Measurements from ENCODE around the gene ATF6. TPM values are rescaled to one million over a fixed set of nuclear protein-coding genes. Genes with fewer than 3 reads are reported as not detected.

The ATF6 gene
- total and polyA plus RNA-seq, 2 of the 4 experiments (the other 2 are of a cell fraction): 12.2 to 17.6 TPM

- H3K9ac ChIP-seq (ENCODE audit: low read depth, low read length): no peak overlapping the region
- BruUV-seq (replicated peaks): no TSS peak
- no peak overlapping the region for H2AK9ac ChIP-seq (replicated peaks; ENCODE audit: low read depth, low read length, poor library complexity)
- H3K79me1 ChIP-seq (ENCODE audit: low read depth in 1 of 2, low read length in 2 of 2): no peaks in the 10 kb centered on the region
- no peak overlapping the region for H3K56ac ChIP-seq (ENCODE audit: extremely low read depth, insufficient read depth, low read length)
- no peak overlapping the region for H3K27ac ChIP-seq (ENCODE audit: insufficient read depth, low read length)
- no peak overlapping the region for H3K4ac ChIP-seq (ENCODE audit: low read depth, low read length)
- no peaks in the 10 kb centered on the region for H3K9me3 ChIP-seq (ENCODE audit: control insufficient read depth, insufficient read depth, low read length)
- H2BK20ac ChIP-seq (ENCODE audit: low read depth, low read length): no peak overlapping the region
- no peaks in the 10 kb centered on the region; the same call in 1 of the 2 replicates for H3K9me1 ChIP-seq (ENCODE audit: insufficient read depth, low read length)
- no peaks in the 10 kb centered on the region for H3K4me1 ChIP-seq (ENCODE audit: control insufficient read depth, insufficient read depth, low read length)
- H3K23ac ChIP-seq (ENCODE audit: low read depth, low read length): no peak overlapping the region
- H4K91ac ChIP-seq (ENCODE audit: insufficient read depth, low read depth, low read length): no peak overlapping the region
- H2BK120ac ChIP-seq (ENCODE audit: low read depth, low read length): no peak overlapping the region
- no peak for TF ChIP-seq MXI1 (IDR thresholded peaks at IDR 0.05; ENCODE audit: borderline replicate concordance, low read depth, low read length)
- no peak overlapping the region for H3K14ac ChIP-seq (replicated peaks; ENCODE audit: low read depth, low read length)
- H2AK5ac ChIP-seq (ENCODE audit: low read depth, low read length): no peak overlapping the region
- no peak overlapping the region for H3K4me3 ChIP-seq (ENCODE audit: insufficient read depth, low read depth, low read length)
- in situ Hi-C loops (cut with MboI; ENCODE audit: low sequenced_read_pairs): no loop called here
- no peaks in the 10 kb centered on the region for H4K20me1 ChIP-seq (ENCODE audit: insufficient read depth, low read length)
- H4K8ac ChIP-seq (ENCODE audit: low read depth in 2 of 2, low read length in 2 of 2): no peak overlapping the region
- H2BK5ac ChIP-seq (ENCODE audit: low read depth, low read length, poor library complexity, severe bottlenecking): no peak overlapping the region
- no CpG with 5 or more reads among the region's 3 CpGs for WGBS, 2 experiments (ENCODE audit: extremely low coverage in 2 of 2, insufficient read length in 1 of 2)
- ChIA-PET CTCF (no interaction called here), POLR2A (ENCODE audit: unreplicated experiment) (no interaction called here)
- ATAC-seq (ENCODE audit: low read depth): no peak
- no peak overlapping the region for H3K4me2 ChIP-seq (ENCODE audit: low read depth, low read length)
- H2AFZ ChIP-seq (replicated peaks; ENCODE audit: low read length, poor library complexity): no peak overlapping the region
- H3K27me3 ChIP-seq (ENCODE audit: control insufficient read depth, insufficient read depth, low read length): peaks cover 4% of the 10 kb centered on the region
- no peak for DNase-seq
- dilution Hi-C loops (cut with HindIII; ENCODE audit: low sequenced_read_pairs, unreplicated experiment): no loop called here
- no peak overlapping the region for H3K18ac ChIP-seq (ENCODE audit: low read depth, low read length)
- intact Hi-C loops (cut with micrococcal nuclease): no loop called here
- H2BK15ac ChIP-seq (ENCODE audit: low read depth, low read length): no peak overlapping the region
- no peaks in the 10 kb centered on the region for H3K36me3 ChIP-seq (ENCODE audit: control insufficient read depth, insufficient read depth, low read length)
- no peak overlapping the region for H4K5ac ChIP-seq (ENCODE audit: low read depth, low read length)
Observed at GRCh38 chr1:161970633-161971032, 204.5 kb downstream of the ATF6 start.
